GM12878 (cell line): ENCODE results near the gene RSAD2. TPM values are rescaled to one million over a fixed set of nuclear protein-coding genes. Genes with fewer than 3 reads are reported as not detected.

Experiments used
- ATAC-seq: fragments of 200-7000 bp; cut with Tn5 transposase; 3 replicates; pipeline ENCODE4 v1.9.1; 2020; ENCODE audit warnings: mild to moderate bottlenecking, moderate library complexity
- BruUV-seq: library from RNA; stranded (reverse); fragments of 400-500 nt; replicated peaks from 2 replicates; lab custom pipeline; 2021; lab: Mats Ljungman, UMichigan
- CTCF ChIA-PET: fragments of 300-600 bp; sonication (Branson Sonifier 250); formaldehyde crosslinking; extraction: SDS; loops from one replicate; lab custom pipeline; 2021; ENCODE audit warnings: inconsistent platforms; lab: Yijun Ruan, JAX
- POLR2A ChIA-PET: fragments of 350-600 bp; formaldehyde crosslinking; extraction: SDS; loops from one replicate; lab custom pipeline; 2021; ENCODE audit warnings: inconsistent platforms; lab: Charles Lee
- RAD21 ChIA-PET: fragments of 300-600 bp; sonication (Branson Sonifier 250); formaldehyde crosslinking; loops from one replicate; lab custom pipeline; 2023; ENCODE audit warnings: antibody characterized with exemption; ENCODE audit not compliant: unreplicated experiment; lab: Charles Lee
- SMC1A ChIA-PET: fragments of 300-600 bp; sonication (Branson Sonifier 250); formaldehyde crosslinking; loops from one replicate; lab custom pipeline; 2023; ENCODE audit not compliant: unreplicated experiment, uncharacterized antibody; lab: Charles Lee
- DNase-seq: peaks from one replicate; pipeline ENCODE4 v3.0.0-alpha.2; 2011; ENCODE audit warnings: low read depth, low spot score
- FAIRE-seq: peaks from 3 replicates; lab custom pipeline; 2011; peaks lifted over from hg19 to GRCh38; lab: Jason Lieb, UNC
- H2AFZ ChIP-seq: 2 replicates; pipeline ENCODE4 v1.6.0; 2011; ENCODE audit warnings: low read depth, low read length, control low read depth; ENCODE audit not compliant: control insufficient read depth
- H3K27ac ChIP-seq: 2 replicates; pipeline ENCODE4 v1.5.1; 2011; ENCODE audit warnings: control low read depth; ENCODE audit not compliant: control insufficient read depth, insufficient read depth
- H3K27me3 ChIP-seq, 2 experiments: replicated peaks in 1 of 2; 2 replicates each; pipeline versions ENCODE4 v1.6.0 to v1.6.1; 2011; ENCODE audit warnings: low read length in 1 of 2; ENCODE audit not compliant: control insufficient read depth in 2 of 2, insufficient read depth in 2 of 2
- H3K36me3 ChIP-seq, 2 experiments: 2 replicates each; pipeline ENCODE4 v1.5.1; 2011; ENCODE audit warnings: low read length in 1 of 2; ENCODE audit not compliant: control insufficient read depth in 2 of 2, insufficient read depth in 2 of 2
- H3K4me1 ChIP-seq: 2 replicates; pipeline ENCODE4 v1.6.1; 2011; ENCODE audit warnings: mild to moderate bottlenecking, low read length, moderate library complexity, mixed read lengths; ENCODE audit not compliant: control insufficient read depth, insufficient read depth
- H3K4me2 ChIP-seq: 2 replicates; pipeline ENCODE4 v1.6.0; 2011; ENCODE audit warnings: control low read depth; ENCODE audit not compliant: control insufficient read depth, insufficient read depth
- H3K4me3 ChIP-seq: fragments of 200-600 bp; sonication (generic); 2 replicates; pipeline ENCODE4 v1.5.1; 2016
- H3K79me2 ChIP-seq: 2 replicates; pipeline ENCODE4 v1.6.0; 2011; ENCODE audit warnings: low read length; ENCODE audit not compliant: control insufficient read depth, insufficient read depth
- H3K9ac ChIP-seq: 2 replicates; pipeline ENCODE4 v1.8.0; 2011; ENCODE audit warnings: low read length, control low read depth, mixed read lengths; ENCODE audit not compliant: control insufficient read depth, insufficient read depth
- H3K9me3 ChIP-seq: replicated peaks from 3 replicates; pipeline ENCODE4 v1.5.1; 2011; ENCODE audit warnings: mild to moderate bottlenecking, low read length; ENCODE audit not compliant: control insufficient read depth, insufficient read depth
- H4K20me1 ChIP-seq: 2 replicates; pipeline ENCODE4 v1.6.0; 2011; ENCODE audit not compliant: control insufficient read depth, insufficient read depth
- ASH2L ChIP-seq: fragments of 300-600, 200-600 bp; sonication (generic); IDR thresholded peaks from 2 replicates; pipeline ENCODE4 v1.6.1; 2017; ENCODE audit warnings: low read depth, mild to moderate bottlenecking, borderline replicate concordance
- BACH1 ChIP-seq: fragments of 450-650 bp; IDR thresholded peaks from 2 replicates; pipeline ENCODE4 v1.6.1; 2017; ENCODE audit warnings: mild to moderate bottlenecking, borderline replicate concordance
- BCLAF1 ChIP-seq: fragments of 450-650 bp; IDR thresholded peaks from 2 replicates; pipeline ENCODE4 v1.6.1; 2017; ENCODE audit warnings: antibody characterized with exemption, mild to moderate bottlenecking, moderate library complexity
- CHD4 ChIP-seq: fragments of 200-600 bp; sonication (generic); IDR thresholded peaks from 2 replicates; pipeline ENCODE4 v1.6.1; 2016; ENCODE audit warnings: mild to moderate bottlenecking
- EZH2 ChIP-seq: IDR thresholded peaks from 2 replicates; pipeline ENCODE4 v1.6.1; 2012; ENCODE audit warnings: low read depth, mild to moderate bottlenecking, control low read depth, inconsistent platforms, low read length, borderline replicate concordance; ENCODE audit not compliant: control insufficient read depth
- HSF1 ChIP-seq: fragments of 150-350 bp; IDR thresholded peaks from 2 replicates; pipeline ENCODE4 v1.6.1; 2014; ENCODE audit warnings: mild to moderate bottlenecking, low read depth, low read length
- POLR2AphosphoS2 ChIP-seq: IDR thresholded peaks from 2 replicates; pipeline ENCODE4 v1.6.1; 2011; ENCODE audit warnings: low read depth, mild to moderate bottlenecking, low read length, improper control_type of control experiment, moderate library complexity
- SMAD5 ChIP-seq: IDR thresholded peaks from 2 replicates; pipeline ENCODE4 v1.6.1; 2016; ENCODE audit warnings: antibody characterized with exemption, low read depth
- ZBTB40 ChIP-seq: fragments of 450-650 bp; IDR thresholded peaks from 2 replicates; pipeline ENCODE4 v1.6.1; 2016; ENCODE audit warnings: mild to moderate bottlenecking, moderate library complexity, borderline replicate concordance
- WGBS: methylation state at CpG from one replicate; pipeline ENCODE4 v1.1.6; 2016; ENCODE audit warnings: low lambda C conversion rate; ENCODE audit not compliant: insufficient replicate concordance, insufficient coverage; ENCODE audit errors: missing lambda C conversion rate; 5-methylcytosine and 5-hydroxymethylcytosine counted together
- in situ Hi-C: fragments of 300-500 bp; cut with MboI; formaldehyde crosslinking; loops from 9 replicates; pipeline ENCODE4 v1.14.3; 2018; ENCODE audit warnings: mixed read lengths
- intact Hi-C: fragments of 100-400 bp; cut with micrococcal nuclease; formaldehyde crosslinking; loops from one replicate; pipeline ENCODE4 v1.14.2; 2022; ENCODE audit not compliant: unreplicated experiment
- polyA plus RNA-seq, 11 experiments: library from polyadenylated mRNA; depleted of rRNA in 4 of 11; unstranded in 6 of 11; stranded (reverse) in 5 of 11; fragments of >200 nt; fragmentation: Nextera tagmentation in 4 of 11; fragmentation: Illumina TruSeq in 1 of 11; extraction: Ambion mirVana in 4 of 11; extraction: Trizol in 1 of 11; gene quantifications; 1 replicate in 1 of 11; 2 replicates in 10 of 11; pipeline versions ENCODE4 v1.2.1 to v1.2.3, GENCODE V29; 2011 to 2016; ENCODE audit warnings: inconsistent platforms in 2 of 11, missing spikeins in 2 of 11, low read depth in 1 of 11
- total RNA-seq, 4 experiments: library from RNA; depleted of rRNA in 3 of 4; stranded (reverse); fragments of >200 nt in 3 of 4; fragmentation: Illumina TruSeq in 1 of 4; extraction: Trizol in 1 of 4; gene quantifications; 2 replicates each; pipeline versions ENCODE4 v1.2.1 to v1.2.3, GENCODE V29; 2013 to 2021

The RSAD2 gene
- total and polyA plus RNA-seq, 10 of the 15 experiments (the other 5 are each of a cell fraction or from before 2014, with no cell fraction given) = 0.24 to 0.90 (median 0.69) TPM

GRCh38 chr2:6846967-6847681 is 30.5 kb upstream of the RSAD2 start (continued):
- TF ChIP-seq BCLAF1 (no peak), ASH2L (no peak), ZBTB40 (no peak)

GRCh38 chr2:6852195-6852594 is 25.4 kb upstream of the RSAD2 start:
- no peak overlapping the region for H3K9ac ChIP-seq
- no peak overlapping the region for H3K27ac ChIP-seq
- WGBS = 49% methylated on average over 2 of the region's 2 CpGs
- H3K4me2 ChIP-seq = no peak overlapping the region
- no peaks in the 10 kb centered on the region; a peak in 1 of 4 replicates for H3K36me3 ChIP-seq
- SMC1A ChIA-PET = no interaction called here
- RAD21 ChIA-PET = no interaction called here
- POLR2A ChIA-PET = no interaction called here
- H3K27me3 ChIP-seq = no peaks in the 10 kb centered on the region
- no peaks in the 10 kb centered on the region for H3K79me2 ChIP-seq
- no peak overlapping the region for H3K4me3 ChIP-seq
- FAIRE-seq (no peak), ATAC-seq (no peak), DNase-seq (no peak)
- CTCF ChIA-PET = no interaction called here
- intact Hi-C loops = no loop called here
- no peaks in the 10 kb centered on the region for H4K20me1 ChIP-seq
- H2AFZ ChIP-seq = no peak overlapping the region
- BruUV-seq = no TSS peak
- in situ Hi-C loops = no loop called here
- H3K9me3 ChIP-seq = peaks cover 3% of the 10 kb centered on the region; the same call in 1 of the 3 replicates
- no peaks in the 10 kb centered on the region for H3K4me1 ChIP-seq
- no peak for TF ChIP-seq CHD4
- TF ChIP-seq BACH1 = no peak
- no peak for TF ChIP-seq SMAD5
- no peak for TF ChIP-seq HSF1
- no peak for TF ChIP-seq EZH2
- TF ChIP-seq POLR2AphosphoS2 = no peak
